Skeletal muscle tissue (tissue), 4 donors: ENCODE data around the gene MBOAT7. TPM values are rescaled to one million over a fixed set of nuclear protein-coding genes. Genes with fewer than 3 reads are reported as not detected.
"Not testable (repeated sequence)": the region's sequence is repeated elsewhere in the genome, so short reads cannot be mapped to it uniquely, and the experiment has no call there.

ENCODE experiments used
- H3K27ac ChIP-seq: one replicate; pipeline ENCODE4 v1.7.0; 2013; ENCODE audit warnings: mild to moderate bottlenecking, low read depth, low read length, inconsistent platforms
- H3K27me3 ChIP-seq, 3 donors: one replicate each; pipeline ENCODE4 v1.7.0; 2013; ENCODE audit warnings: low read length in 3 of 3; ENCODE audit not compliant: control insufficient read depth in 3 of 3, insufficient read depth in 3 of 3
- H3K36me3 ChIP-seq, 3 donors: one replicate each; pipeline ENCODE4 v1.7.0; 2013; ENCODE audit warnings: low read length in 3 of 3; ENCODE audit not compliant: control insufficient read depth in 3 of 3, insufficient read depth in 3 of 3
- H3K4me1 ChIP-seq, 3 donors: one replicate each; pipeline ENCODE4 v1.7.0; 2013; ENCODE audit warnings: low read length in 3 of 3, mild to moderate bottlenecking in 3 of 3; ENCODE audit not compliant: control insufficient read depth in 3 of 3, insufficient read depth in 3 of 3
- H3K4me3 ChIP-seq, 3 donors: one replicate each; pipeline ENCODE4 v1.7.0; 2013; ENCODE audit warnings: low read length in 3 of 3
- H3K9ac ChIP-seq, 3 donors: one replicate each; pipeline ENCODE4 v1.7.0; 2013; ENCODE audit warnings: low read length in 3 of 3, mild to moderate bottlenecking in 3 of 3, moderate library complexity in 2 of 3, low read depth in 1 of 3
- H3K9me3 ChIP-seq, 3 donors: one replicate each; pipeline ENCODE4 v1.7.0; 2013; ENCODE audit warnings: low read length in 3 of 3; ENCODE audit not compliant: control insufficient read depth in 3 of 3
- total RNA-seq: library from RNA; depleted of rRNA; stranded (reverse); fragments of >200 nt; gene quantifications from one replicate; pipeline ENCODE4 v1.2.3, GENCODE V29; 2014
- donor health status: Osteomylitis.

MBOAT7 gene
- total RNA-seq, 1 donor from 2014 or later = 8.9 TPM

DNA sequence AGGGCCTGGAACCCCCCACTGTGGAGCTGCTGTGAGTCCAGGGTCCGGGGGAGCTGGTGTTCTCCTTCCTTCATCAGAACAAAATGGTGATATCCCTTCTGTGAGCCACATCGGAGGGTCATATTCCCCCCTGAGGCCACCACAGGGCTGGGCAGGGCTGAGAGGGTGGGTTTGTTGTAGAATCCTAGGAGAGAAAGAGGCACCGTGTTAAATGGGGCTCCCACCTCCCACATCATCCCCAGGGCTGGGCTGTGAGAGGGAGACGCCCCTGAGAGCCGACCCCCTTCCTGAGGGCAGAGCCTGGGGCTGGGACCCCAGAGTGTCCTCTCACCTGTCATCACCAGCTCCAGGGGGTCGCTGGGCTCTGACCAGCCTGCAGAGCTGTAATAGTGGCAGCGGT, 32.6 kb upstream of the MBOAT7 start:
- not testable (repeated sequence) for H3K9me3 ChIP-seq, H3K36me3 ChIP-seq, H3K27ac ChIP-seq, H3K4me1 ChIP-seq, H3K27me3 ChIP-seq, H3K4me3 ChIP-seq, H3K9ac ChIP-seq

DNA sequence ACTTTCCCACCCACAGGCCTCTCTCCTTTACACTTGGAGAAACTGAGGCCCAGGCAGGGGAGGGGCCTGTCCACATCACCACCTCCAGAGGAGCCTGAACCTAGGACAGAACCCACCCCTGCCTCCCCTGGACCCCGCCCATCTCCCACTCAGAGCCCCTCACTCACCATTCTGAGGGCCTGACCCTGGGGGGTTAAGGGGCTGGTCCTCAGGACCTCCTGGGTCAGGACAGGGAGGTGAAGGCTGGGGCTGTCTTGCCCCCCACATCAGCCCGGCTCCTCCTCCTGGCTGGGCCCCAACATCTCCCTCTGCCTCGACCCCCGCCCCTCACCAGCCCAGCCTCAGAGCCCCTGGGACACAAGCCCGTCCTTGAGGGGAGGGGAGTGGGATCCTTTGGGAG, 30.3 kb upstream of the MBOAT7 start:
- H3K36me3 ChIP-seq, H3K27me3 ChIP-seq, H3K9ac ChIP-seq, H3K27ac ChIP-seq, H3K4me3 ChIP-seq, H3K9me3 ChIP-seq, H3K4me1 ChIP-seq: not testable (repeated sequence)

DNA sequence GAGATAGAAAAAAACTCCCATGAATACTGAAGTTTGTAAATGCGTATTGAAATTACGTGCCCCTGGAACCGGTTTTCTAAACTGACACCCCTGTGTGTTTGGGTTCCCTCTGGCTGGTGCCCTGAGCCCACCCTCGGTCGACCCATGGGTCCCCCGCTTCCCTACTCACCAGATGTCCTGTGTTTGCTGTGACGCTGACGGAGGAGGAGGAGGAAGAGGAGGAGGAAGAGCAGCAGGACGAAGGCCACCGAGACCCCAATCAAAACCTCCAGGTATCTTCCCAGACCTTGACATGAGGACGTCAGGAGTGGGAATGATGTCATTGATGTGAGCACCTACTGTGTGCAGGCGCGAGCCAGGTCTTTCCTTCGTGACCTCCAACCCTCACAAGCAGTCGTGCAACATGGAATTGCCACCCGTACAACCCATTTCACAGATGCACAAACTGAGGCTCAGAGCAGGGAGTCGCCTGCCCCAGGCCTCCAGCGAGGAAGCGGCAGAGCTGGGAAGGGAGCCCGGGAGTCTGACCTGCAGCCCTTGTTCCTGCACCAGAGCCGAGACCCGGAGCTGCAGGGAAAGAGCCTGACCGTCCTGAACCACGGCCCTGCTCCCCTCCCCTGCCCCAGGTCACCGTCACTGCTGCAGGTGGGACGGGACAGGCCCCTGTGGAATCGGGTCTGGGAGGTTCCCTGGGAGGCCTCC, 29.7 kb upstream of the MBOAT7 start:
- Histone ChIP-seq H3K9ac (no peak overlapping the region), H3K27me3 (peaks cover 0 to 2% (median 2%) of the 10 kb centered on the region in 3 donors), H3K27ac (no peak overlapping the region), H3K36me3 (peaks cover 0 to 4% (median 4%) of the 10 kb centered on the region in 3 donors), H3K9me3 (no peaks in the 10 kb centered on the region), H3K4me3 (no peak overlapping the region), H3K4me1 (no peaks in the 10 kb centered on the region)

DNA sequence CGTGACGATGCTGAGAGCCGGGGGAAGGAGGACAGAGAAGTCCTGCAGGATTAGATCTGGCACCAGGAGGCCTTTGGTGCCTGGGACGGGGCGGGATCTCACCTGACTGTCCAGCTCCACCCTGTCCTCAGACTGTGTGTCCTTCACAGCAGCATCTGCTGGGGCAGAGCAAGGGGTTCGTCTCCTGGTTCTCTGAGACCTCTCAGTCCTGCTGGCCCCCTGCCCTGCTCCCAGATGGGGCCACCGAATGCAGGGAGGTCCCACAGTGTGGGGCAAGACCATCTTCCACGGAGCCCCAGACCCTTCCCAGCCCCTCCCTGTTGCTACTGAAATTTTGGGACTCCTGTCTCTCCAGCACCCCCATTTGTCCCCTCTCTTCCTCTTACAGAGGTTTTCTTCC, 28.9 kb upstream of the MBOAT7 start:
- Histone ChIP-seq H3K9ac (no peak overlapping the region), H3K4me3 (no peak overlapping the region), H3K4me1 (no peaks in the 10 kb centered on the region), H3K36me3 (peaks cover 0 to 4% (median 4%) of the 10 kb centered on the region in 3 donors), H3K27me3 (peaks cover 0 to 2% (median 0%) of the 10 kb centered on the region in 3 donors), H3K27ac (no peak overlapping the region), H3K9me3 (no peaks in the 10 kb centered on the region)

DNA sequence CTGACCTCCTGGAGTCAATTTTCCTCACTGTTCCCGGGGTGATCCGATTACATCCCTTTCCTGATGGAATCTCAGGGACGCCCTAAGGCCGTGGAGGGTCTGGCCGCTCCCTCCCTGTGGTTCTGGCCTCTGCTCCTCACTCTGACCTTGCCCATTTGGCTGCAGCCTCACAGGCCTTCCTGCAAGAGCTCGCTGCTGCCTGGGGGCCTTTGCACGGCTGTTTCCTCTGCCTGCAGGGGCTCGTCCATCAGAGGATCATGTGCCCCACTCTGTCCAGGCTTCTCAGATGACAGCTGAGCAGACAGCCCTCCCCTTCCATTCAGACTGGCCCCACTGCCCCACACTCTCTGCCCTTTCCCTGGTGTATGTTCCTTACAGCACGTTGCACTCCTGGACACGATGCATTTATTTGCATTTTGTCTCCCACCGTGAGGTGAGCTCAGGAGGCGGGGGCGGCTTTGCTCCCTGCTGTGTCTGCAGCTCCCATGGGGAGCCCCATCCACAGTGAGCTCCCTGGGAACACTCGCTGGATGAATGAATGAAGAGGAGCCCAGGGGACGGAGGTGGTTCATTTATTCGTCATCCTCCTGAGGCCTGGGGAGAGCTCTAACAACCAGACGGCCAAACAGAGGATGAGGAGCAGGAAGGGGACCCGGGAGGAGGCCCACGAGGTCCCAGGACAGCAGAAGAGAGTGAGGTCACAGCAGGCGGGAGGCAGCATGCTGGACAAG, 28.3 kb upstream of the MBOAT7 start:
- not testable (repeated sequence) for H3K36me3 ChIP-seq, H3K9me3 ChIP-seq, H3K9ac ChIP-seq, H3K4me3 ChIP-seq, H3K27me3 ChIP-seq, H3K27ac ChIP-seq, H3K4me1 ChIP-seq

DNA sequence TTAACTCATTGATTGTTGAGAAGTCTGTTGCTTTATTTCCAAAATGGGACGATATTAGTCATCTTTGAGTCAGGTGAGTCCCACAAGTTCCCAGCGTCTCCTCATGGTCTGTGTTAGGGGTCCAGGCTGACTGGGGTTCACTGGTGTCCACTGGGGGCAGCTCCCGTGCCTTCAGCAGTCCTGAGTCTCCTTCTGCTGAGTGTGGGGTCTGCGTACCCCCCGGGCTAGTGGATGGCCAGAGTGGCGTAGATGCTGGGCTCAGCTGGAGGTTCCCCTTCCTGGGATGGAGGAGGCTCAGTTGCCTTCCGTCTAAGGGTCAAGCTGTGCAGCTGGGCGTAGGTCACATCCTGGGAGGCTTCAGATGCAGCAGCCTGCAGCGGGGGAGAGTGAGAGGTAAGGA, 27.5 kb upstream of the MBOAT7 start:
- no peaks in the 10 kb centered on the region for H3K4me1 ChIP-seq
- no peak overlapping the region for H3K4me3 ChIP-seq
- no peaks in the 10 kb centered on the region for H3K27me3 ChIP-seq

DNA sequence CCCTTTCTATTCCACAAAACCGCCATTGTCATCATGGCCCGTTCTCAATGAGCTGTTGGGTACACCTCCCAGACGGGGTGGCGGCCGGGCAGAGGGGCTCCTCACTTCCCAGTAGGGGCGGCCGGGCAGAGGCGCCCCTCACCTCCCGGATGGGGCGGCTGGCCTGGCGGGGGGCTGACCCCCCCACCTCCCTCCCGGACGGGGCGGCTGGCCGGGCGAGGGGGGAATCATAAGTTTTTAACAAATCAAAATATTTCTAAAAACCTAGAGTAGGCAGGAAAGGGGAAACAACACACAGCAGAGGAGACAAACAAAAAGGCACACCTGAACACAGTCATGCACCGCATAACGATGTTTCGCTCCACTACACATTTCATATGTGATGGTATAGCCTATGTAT, 25.4 kb upstream of the MBOAT7 start:
- not testable (repeated sequence) for H3K9me3 ChIP-seq, H3K4me3 ChIP-seq, H3K27ac ChIP-seq, H3K27me3 ChIP-seq, H3K4me1 ChIP-seq, H3K9ac ChIP-seq, H3K36me3 ChIP-seq

More for the DNA sequence above, 27.5 kb upstream of the MBOAT7 start:
- H3K27ac ChIP-seq = no peak overlapping the region
- H3K9me3 ChIP-seq = no peaks in the 10 kb centered on the region
- no peak overlapping the region for H3K9ac ChIP-seq
- H3K36me3 ChIP-seq = peaks cover 0 to 4% (median 4%) of the 10 kb centered on the region in 3 donors

DNA sequence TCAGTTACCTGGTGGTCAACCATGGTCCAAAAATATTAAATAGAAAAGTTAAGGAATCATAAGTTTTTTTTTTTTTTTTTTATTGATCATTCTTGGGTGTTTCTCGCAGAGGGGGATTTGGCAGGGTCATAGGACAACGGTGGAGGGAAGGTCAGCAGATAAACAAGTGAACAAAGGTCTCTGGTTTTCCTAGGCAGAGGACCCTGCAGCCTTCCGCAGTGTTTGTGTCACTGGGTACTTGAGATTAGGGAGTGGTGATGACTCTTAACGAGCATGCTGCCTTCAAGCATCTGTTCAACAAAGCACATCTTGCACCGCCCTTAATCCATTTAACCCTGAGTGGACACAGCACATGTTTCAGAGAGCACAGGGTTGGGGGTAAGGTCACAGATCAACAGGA, 24.8 kb upstream of the MBOAT7 start:
- not testable (repeated sequence) for H3K9ac ChIP-seq, H3K27ac ChIP-seq, H3K36me3 ChIP-seq, H3K9me3 ChIP-seq, H3K4me3 ChIP-seq, H3K27me3 ChIP-seq
- peaks cover 11% of the 10 kb centered on the region in 3 donors for H3K4me1 ChIP-seq

DNA sequence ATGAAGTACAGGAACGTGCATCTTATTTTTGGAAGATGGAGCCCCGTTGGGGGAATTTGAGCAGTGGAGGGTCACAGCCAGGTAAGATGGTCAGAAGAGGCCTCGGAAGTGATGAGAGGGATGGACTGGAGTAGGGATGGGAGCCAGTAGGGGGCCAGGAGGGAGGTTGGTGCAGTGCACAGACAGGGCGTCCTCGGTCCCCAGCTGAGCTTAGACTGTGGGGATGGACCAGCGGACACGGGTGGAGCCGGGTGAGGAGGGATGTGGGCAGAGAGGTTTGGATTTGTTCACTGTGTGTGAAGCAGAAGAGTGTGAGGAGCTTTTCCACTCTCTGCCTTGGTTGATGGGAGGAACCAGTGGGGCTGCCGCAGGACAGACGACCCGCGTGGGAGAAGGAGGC, 21.9 kb upstream of the MBOAT7 start:
- Histone ChIP-seq H3K9me3 (no peaks in the 10 kb centered on the region), H3K27ac (peak overlapping the region; percentile 87), H3K9ac (no peak overlapping the region), H3K36me3 (peaks cover 17 to 23% (median 21%) of the 10 kb centered on the region in 3 donors), H3K27me3 (no peaks in the 10 kb centered on the region), H3K4me3 (no peak overlapping the region), H3K4me1 (peaks cover 36 to 41% (median 41%) of the 10 kb centered on the region in 3 donors)

DNA sequence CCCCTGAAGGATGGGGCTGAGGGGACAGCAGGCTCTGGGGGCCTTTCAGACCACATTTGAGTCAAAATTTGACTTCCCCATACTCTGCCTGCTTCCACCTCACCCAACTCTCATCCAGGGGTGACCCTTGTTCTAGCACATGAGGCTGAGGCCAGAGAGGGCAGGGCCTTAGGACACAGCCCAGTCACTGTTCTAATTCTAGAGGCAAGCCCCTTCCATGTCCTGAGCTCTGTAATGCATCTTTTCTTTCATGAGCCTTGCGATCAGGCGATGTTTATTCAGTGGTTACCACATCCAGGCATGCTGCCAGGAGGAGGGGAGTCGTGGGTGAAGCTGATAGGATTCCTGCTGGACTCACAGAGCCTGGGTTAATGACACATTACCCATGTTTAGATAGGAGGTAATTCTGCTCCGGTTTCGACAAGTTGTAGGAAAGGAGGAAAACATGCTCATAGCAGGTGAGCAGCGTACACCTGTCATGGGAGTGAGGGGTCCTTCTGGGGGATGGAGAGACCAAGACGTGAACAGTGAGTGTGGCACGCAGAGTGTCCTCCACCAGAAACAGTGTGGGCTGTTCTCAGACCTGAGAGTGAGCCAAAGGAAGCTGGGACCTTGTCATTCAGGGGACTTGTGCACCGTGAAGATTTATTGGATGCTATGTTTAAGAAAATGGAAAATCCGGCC, 20.6 kb upstream of the MBOAT7 start:
- Histone ChIP-seq H3K27me3 (no peaks in the 10 kb centered on the region), H3K36me3 (peaks cover 28 to 31% (median 29%) of the 10 kb centered on the region in 3 donors), H3K27ac (peak overlapping the region; percentile 87), H3K9me3 (no peaks in the 10 kb centered on the region), H3K4me3 (peak overlapping the region in 1 of 3 donors; percentile 7), H3K4me1 (peaks cover 43 to 54% (median 51%) of the 10 kb centered on the region in 3 donors), H3K9ac (peak overlapping the region; percentile 33 to 55 (median 40))
